ENCODE data around the gene CACNB4.

Gene CACNB4

DNA sequence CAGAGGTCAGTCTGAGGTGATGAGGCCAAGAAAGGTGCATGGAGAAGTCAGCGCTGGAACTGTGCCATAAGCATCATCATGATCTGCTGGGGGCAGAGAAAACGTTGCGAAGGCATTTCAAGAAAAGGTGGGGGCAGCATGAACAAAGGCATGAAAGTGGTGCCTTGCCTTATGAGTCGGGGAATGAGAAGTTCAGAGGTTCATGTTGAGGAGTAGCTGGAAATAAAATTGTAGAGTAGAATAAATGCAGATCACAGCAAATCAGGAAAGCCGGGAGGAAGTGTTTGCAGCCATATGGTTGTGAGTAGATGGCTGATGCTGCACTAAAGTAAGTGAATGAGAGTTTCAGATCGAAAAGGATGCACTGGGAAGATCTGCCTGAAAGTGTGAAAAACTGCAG lies 198.5 kb downstream of the CACNB4 start:
- no peak overlapping the region for H3K9ac ChIP-seq (ENCODE audit: insufficient read length, low read depth)
- H3K9me3 ChIP-seq (ENCODE audit: insufficient read depth, low read length) = 0 out of 2 replicates have a peak, but pooled peaks cover under 1% of the 10 kb centered on the region
- TF ChIP-seq SUZ12 (IDR thresholded peaks at IDR 0.05; ENCODE audit: extremely low read depth, insufficient read depth, insufficient read length) (no peak), YY1 (IDR thresholded peaks at IDR 0.05; ENCODE audit: insufficient read depth, insufficient read length) (no peak), ZNF274 (IDR thresholded peaks at IDR 0.05; ENCODE audit: low read depth, low read length) (no peak)
- no peaks in the 10 kb centered on the region for H3K36me3 ChIP-seq (ENCODE audit: insufficient read depth, insufficient read length, low read length)
- H3K4me3 ChIP-seq (ENCODE audit: insufficient read length, low read depth) = no peak overlapping the region
- no peaks in the 10 kb centered on the region for H3K4me1 ChIP-seq (ENCODE audit: insufficient read depth, insufficient read length)
- DNase-seq (ENCODE audit: low read depth, low spot score) = no peak
- H3K27me3 ChIP-seq (ENCODE audit: insufficient read depth, insufficient read length) = no peaks in the 10 kb centered on the region

DNA sequence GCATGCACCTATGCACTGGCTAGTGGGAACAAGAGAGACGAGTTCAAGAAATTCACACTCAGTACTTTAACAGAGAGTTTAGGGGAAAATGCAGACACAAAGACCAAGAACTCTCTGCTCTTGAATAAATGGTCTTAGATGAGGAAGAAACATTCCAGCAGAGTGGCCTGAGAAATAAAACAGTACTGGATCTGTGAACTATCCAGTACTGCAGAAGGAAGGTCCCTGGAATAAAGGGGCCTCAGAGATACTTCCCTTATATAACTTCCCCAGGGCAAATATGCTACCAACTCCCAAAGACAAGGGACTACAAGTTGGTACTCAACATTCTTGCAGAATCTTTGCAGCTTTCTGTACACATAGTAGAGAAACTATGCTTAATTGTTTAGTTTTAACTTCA lies 199.7 kb downstream of the CACNB4 start:
- no peaks in the 10 kb centered on the region for H3K4me1 ChIP-seq (ENCODE audit: insufficient read depth, insufficient read length)
- H3K9me3 ChIP-seq (ENCODE audit: insufficient read depth, low read length) = 0 out of 2 replicates have a peak, but pooled peaks cover 3% of the 10 kb centered on the region
- no peaks in the 10 kb centered on the region for H3K27me3 ChIP-seq (ENCODE audit: insufficient read depth, insufficient read length)
- TF ChIP-seq ZNF274 (IDR thresholded peaks at IDR 0.05; ENCODE audit: low read depth, low read length) (no peak), SUZ12 (IDR thresholded peaks at IDR 0.05; ENCODE audit: extremely low read depth, insufficient read depth, insufficient read length) (no peak), YY1 (IDR thresholded peaks at IDR 0.05; ENCODE audit: insufficient read depth, insufficient read length) (no peak)
- H3K4me3 ChIP-seq (ENCODE audit: insufficient read length, low read depth) = no peak overlapping the region
- no peaks in the 10 kb centered on the region for H3K36me3 ChIP-seq (ENCODE audit: insufficient read depth, insufficient read length, low read length)
- no peak overlapping the region for H3K9ac ChIP-seq (ENCODE audit: insufficient read length, low read depth)
- no peak for DNase-seq (ENCODE audit: low read depth, low spot score)

DNA sequence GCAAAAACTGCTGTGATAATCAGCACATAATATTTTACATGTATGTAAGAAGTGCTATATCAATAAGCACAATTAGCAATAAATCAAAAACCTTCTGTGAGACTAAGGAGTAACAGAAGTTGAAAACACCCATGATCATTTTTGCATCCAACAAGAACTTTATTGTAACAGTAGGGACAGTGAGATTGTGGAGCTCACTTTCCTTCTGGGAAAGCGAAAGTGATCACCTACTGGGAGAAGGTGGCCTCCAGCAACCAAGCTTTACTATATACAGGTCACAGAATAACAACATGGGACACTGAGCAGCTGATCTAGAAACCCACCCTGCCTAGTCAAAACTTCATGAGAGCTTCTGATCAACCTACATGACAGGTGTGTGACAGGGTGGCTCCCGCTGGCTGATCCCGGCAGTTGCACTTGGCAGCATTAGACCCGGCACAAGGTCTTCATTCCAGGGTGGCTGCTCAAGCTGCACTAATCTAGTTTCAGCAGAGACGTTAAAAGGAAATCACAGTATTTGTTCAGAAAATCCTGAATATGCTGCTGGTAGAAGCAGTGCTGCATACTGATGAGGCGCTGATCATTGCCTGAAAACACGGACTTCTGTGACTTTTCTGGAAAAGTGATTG lies 207.2 kb downstream of the CACNB4 start:
- TF ChIP-seq YY1 (IDR thresholded peaks at IDR 0.05; ENCODE audit: insufficient read depth, insufficient read length) (no peak), SUZ12 (IDR thresholded peaks at IDR 0.05; ENCODE audit: extremely low read depth, insufficient read depth, insufficient read length) (no peak), ZNF274 (IDR thresholded peaks at IDR 0.05; ENCODE audit: low read depth, low read length) (no peak)
- Histone ChIP-seq H3K4me3 (ENCODE audit: insufficient read length, low read depth) (no peak overlapping the region), H3K27me3 (ENCODE audit: insufficient read depth, insufficient read length) (no peaks in the 10 kb centered on the region), H3K9ac (ENCODE audit: insufficient read length, low read depth) (no peak overlapping the region), H3K9me3 (ENCODE audit: insufficient read depth, low read length) (0 out of 2 replicates have a peak, but pooled peaks cover 3% of the 10 kb centered on the region), H3K4me1 (ENCODE audit: insufficient read depth, insufficient read length) (no peaks in the 10 kb centered on the region), H3K36me3 (ENCODE audit: insufficient read depth, insufficient read length, low read length) (no peaks in the 10 kb centered on the region)
- no peak for DNase-seq (ENCODE audit: low read depth, low spot score)

DNA sequence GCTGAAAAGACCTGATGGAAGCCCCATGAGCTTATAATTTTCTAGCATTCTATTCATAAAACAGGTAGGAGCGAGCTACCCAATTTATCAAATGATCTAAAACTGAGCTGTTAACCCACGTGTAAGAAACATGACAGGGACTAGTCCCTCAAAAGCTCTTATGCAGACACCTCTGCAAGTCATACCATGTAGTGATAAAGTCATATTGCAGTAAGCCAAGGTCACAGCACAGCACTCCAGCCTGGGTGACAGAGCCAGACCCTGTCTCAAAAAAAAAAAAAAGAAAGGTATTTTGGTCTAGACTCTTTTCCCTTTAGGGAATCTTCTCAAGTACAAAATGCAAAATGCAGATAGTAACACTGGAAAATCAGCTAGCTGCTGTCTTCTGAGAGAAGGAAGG lies 211.7 kb downstream of the CACNB4 start:
- Histone ChIP-seq H3K36me3 (ENCODE audit: insufficient read depth, insufficient read length, low read length) (no peaks in the 10 kb centered on the region), H3K4me1 (ENCODE audit: insufficient read depth, insufficient read length) (no peaks in the 10 kb centered on the region), H3K27me3 (ENCODE audit: insufficient read depth, insufficient read length) (no peaks in the 10 kb centered on the region), H3K4me3 (ENCODE audit: insufficient read length, low read depth) (no peak overlapping the region), H3K9me3 (ENCODE audit: insufficient read depth, low read length) (no peaks in the 10 kb centered on the region), H3K9ac (ENCODE audit: insufficient read length, low read depth) (no peak overlapping the region)
- TF ChIP-seq YY1 (IDR thresholded peaks at IDR 0.05; ENCODE audit: insufficient read depth, insufficient read length) (no peak), SUZ12 (IDR thresholded peaks at IDR 0.05; ENCODE audit: extremely low read depth, insufficient read depth, insufficient read length) (no peak), ZNF274 (IDR thresholded peaks at IDR 0.05; ENCODE audit: low read depth, low read length) (no peak)
- no peak for DNase-seq (ENCODE audit: low read depth, low spot score)

DNA sequence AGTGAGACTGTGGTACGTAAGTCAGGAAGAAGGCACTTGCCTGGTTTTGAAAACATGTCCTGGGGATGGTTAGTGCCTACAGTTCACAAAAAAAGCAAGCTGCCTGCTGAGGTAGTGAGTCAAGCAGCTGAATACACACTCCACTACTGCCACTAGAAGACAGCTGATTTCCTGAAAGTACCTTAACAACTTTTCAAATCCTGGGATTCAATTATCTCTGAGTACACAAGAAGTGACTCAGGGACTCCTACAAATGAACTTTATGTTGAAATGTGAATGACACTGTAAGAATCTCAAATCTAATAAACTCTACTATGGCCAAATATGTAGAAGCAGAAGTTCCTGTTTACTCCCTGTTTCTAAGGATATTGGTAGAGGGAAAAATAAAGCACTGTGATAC lies 212.6 kb downstream of the CACNB4 start:
- TF ChIP-seq ZNF274 (IDR thresholded peaks at IDR 0.05; ENCODE audit: low read depth, low read length) = no peak
- TF ChIP-seq SUZ12 (IDR thresholded peaks at IDR 0.05; ENCODE audit: extremely low read depth, insufficient read depth, insufficient read length) = no peak
- TF ChIP-seq YY1 (IDR thresholded peaks at IDR 0.05; ENCODE audit: insufficient read depth, insufficient read length) = no peak
- Histone ChIP-seq H3K9me3 (ENCODE audit: insufficient read depth, low read length) (no peaks in the 10 kb centered on the region), H3K36me3 (ENCODE audit: insufficient read depth, insufficient read length, low read length) (no peaks in the 10 kb centered on the region), H3K9ac (ENCODE audit: insufficient read length, low read depth) (no peak overlapping the region), H3K4me1 (ENCODE audit: insufficient read depth, insufficient read length) (no peaks in the 10 kb centered on the region), H3K27me3 (ENCODE audit: insufficient read depth, insufficient read length) (no peaks in the 10 kb centered on the region), H3K4me3 (ENCODE audit: insufficient read length, low read depth) (no peak overlapping the region)
- DNase-seq (ENCODE audit: low read depth, low spot score) = no peak

DNA sequence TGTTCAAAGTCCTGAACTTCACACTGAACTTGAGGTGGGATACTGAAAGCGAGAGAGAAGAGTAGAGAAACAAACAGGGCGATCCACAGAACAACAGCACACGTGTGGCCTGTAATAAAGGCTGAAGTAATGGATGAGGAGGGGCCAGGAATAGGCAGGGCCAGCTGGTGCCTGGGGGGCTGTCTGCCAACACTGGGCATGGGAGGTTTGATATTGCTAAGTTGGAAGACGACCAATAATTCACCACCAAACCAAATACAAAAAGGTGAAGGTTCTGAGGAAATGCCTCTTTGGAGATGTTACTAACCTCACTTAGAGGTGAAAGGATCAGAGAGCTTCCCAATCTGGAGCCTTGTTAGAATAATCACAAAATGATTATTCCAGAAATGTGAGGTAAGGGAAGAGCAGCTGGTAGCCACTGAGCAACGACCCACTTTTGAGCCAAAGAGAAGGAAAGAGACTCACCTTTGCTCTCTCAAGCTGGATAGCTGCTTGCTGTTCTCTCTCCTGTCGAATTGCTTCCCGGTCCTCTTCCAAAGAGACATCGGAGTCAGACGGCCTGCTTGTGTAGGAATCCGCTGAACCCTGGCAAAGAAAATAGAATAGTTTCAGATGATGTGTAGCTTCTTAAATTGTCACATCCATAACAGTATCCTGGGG lies 215.9 kb downstream of the CACNB4 start:
- no peaks in the 10 kb centered on the region for H3K27me3 ChIP-seq (ENCODE audit: insufficient read depth, insufficient read length)
- H3K9ac ChIP-seq (ENCODE audit: insufficient read length, low read depth) = no peak overlapping the region
- no peaks in the 10 kb centered on the region for H3K9me3 ChIP-seq (ENCODE audit: insufficient read depth, low read length)
- TF ChIP-seq ZNF274 (IDR thresholded peaks at IDR 0.05; ENCODE audit: low read depth, low read length) (no peak), SUZ12 (IDR thresholded peaks at IDR 0.05; ENCODE audit: extremely low read depth, insufficient read depth, insufficient read length) (no peak), YY1 (IDR thresholded peaks at IDR 0.05; ENCODE audit: insufficient read depth, insufficient read length) (no peak)
- no peak for DNase-seq (ENCODE audit: low read depth, low spot score)
- no peaks in the 10 kb centered on the region for H3K4me1 ChIP-seq (ENCODE audit: insufficient read depth, insufficient read length)
- no peak overlapping the region for H3K4me3 ChIP-seq (ENCODE audit: insufficient read length, low read depth)
- H3K36me3 ChIP-seq (ENCODE audit: insufficient read depth, insufficient read length, low read length) = no peaks in the 10 kb centered on the region

DNA sequence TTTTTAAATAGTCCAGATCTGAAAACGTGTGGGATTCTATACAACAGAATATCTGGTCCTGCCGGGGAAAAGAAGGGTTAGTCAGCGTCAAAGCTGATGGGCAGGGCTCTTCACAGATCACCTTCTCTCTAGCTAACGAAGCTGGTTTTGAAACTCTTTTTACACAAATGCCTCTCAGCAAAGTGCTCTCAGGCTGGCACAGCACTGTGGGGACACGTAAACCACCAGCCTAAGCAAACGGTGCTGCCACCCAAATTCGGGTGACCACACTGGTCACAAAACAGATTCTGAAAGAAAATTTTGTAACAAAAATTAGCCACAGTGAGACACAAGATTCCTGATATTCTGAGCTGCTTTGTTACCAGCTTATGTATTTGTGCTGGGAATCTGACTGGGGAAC lies 217.5 kb downstream of the CACNB4 start:
- DNase-seq (ENCODE audit: low read depth, low spot score) = no peak
- Histone ChIP-seq H3K4me1 (ENCODE audit: insufficient read depth, insufficient read length) (no peaks in the 10 kb centered on the region), H3K27me3 (ENCODE audit: insufficient read depth, insufficient read length) (no peaks in the 10 kb centered on the region), H3K9ac (ENCODE audit: insufficient read length, low read depth) (no peak overlapping the region), H3K36me3 (ENCODE audit: insufficient read depth, insufficient read length, low read length) (no peaks in the 10 kb centered on the region), H3K9me3 (ENCODE audit: insufficient read depth, low read length) (peaks cover 1% of the 10 kb centered on the region; the same call in 1 of the 2 replicates), H3K4me3 (ENCODE audit: insufficient read length, low read depth) (no peak overlapping the region)
- TF ChIP-seq YY1 (IDR thresholded peaks at IDR 0.05; ENCODE audit: insufficient read depth, insufficient read length) (no peak), SUZ12 (IDR thresholded peaks at IDR 0.05; ENCODE audit: extremely low read depth, insufficient read depth, insufficient read length) (no peak), ZNF274 (IDR thresholded peaks at IDR 0.05; ENCODE audit: low read depth, low read length) (no peak)
